NCI-H748 (cell line): ENCODE measurements around the gene SKAP2.

Experiments used
- DNase-seq: peaks from one replicate; lab custom pipeline; 2025; ENCODE audit not compliant: unreplicated experiment; lab: John Stamatoyannopoulos, UW

SKAP2 gene

DNA sequence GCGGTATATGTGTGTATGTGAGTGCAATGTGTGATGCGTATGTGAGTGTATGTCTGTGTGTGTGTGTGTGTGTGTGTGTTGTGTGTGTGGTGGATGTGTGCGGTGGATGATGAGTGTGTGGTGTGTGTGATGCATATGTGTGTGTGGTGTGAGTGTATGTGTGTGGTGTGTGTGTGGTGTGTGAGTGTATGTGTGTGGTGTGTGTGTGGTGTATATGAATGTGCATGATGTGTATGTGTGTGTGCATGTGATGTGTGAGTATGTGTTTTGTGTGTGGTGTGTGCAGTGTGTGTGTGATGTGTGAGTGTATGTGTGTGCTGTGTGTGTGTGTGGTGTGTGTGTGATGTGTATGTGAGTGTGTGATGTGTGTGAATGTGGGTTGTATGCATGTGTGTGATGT is 222.0 kb downstream of the SKAP2 start:
- DNase-seq: no peak

DNA sequence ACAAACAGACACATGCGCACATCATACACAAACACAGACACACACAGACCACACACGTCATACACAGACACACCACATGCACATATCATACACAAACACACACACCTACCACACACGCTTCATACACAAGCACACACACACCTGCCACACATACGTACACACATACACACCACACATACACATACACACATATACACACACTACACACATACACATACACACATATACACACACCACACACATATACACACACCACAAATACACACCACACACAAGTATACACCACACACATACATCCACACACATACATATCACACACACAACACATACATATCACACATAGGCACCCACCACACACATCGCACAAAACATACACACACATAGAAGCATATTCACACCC is 224.7 kb downstream of the SKAP2 start:
- no peak for DNase-seq

DNA sequence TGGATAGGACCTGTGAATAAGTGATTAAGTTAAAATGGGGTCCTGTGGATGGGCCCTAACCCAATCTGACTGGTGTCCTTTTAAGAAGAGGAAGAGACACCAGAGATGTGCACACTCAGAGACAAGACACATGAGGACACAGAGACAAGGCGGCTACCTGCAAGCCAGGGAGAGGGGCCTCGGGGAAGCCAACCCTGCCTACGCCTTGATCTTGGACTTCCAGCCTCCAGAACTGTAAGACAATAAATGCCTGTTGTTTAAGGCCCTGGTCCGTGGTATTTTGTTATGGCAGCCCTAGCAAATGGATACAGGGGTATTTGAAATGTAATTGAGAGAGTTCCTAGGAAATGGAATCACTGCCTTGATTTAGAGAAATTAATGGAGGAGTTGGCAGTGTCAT is 225.3 kb downstream of the SKAP2 start:
- no peak for DNase-seq

DNA sequence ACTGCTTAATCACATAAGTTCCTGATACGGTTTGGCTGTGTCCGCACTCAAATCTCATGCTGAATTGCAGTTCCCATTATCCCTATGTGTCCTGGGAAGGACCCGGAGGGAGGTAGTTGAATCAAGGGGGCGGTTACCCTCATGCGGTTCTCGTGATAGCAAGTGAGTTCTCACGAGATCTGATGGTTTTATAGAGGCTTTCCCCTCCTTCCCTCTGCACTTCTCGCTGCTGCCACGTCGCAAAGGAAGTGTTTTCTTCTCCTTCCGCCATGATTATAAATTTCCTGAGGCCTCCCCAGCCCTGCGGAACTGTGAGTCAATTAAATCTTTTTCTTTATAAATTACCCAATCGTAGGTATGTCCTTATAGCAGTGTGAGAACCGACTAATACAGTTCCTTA is 226.2 kb downstream of the SKAP2 start:
- no peak for DNase-seq

DNA sequence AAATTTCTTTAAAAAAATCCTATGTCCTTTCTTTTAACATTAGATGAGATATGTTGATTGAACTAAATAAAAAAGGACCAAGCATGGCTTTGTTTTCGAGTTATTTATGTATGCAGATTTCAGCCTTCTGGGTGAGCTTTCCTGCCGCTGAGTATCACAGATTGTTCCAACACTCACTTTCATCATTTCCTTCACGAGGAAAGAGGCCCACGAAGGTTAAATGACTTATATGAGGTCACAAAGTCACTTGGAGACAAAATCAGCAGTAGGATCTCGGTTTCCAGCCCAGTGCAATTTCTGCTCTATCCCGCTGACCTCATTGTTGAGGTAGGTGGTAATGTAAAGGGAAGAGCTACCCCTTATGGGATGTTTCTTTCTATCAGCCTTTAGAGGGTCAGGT is 226.8 kb downstream of the SKAP2 start:
- no peak for DNase-seq

DNA sequence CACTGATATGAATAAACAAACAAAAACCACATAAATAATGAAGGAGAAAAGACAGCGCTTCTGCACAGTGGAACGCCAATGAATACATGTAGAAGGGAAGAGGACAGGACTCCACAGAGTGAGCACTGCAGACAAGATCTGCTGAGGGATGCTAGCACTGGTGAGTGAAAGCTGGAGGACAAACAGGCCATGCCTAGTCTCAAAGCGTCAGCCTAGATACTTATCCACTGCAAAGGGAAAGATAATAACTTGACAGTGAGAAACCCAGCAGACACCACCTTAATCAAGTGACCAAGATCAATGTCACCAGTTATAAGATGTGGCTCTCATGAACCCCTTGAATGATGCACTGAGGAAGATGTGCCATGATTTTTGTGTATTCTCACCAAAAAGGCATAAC is 227.6 kb downstream of the SKAP2 start:
- DNase-seq: no peak

DNA sequence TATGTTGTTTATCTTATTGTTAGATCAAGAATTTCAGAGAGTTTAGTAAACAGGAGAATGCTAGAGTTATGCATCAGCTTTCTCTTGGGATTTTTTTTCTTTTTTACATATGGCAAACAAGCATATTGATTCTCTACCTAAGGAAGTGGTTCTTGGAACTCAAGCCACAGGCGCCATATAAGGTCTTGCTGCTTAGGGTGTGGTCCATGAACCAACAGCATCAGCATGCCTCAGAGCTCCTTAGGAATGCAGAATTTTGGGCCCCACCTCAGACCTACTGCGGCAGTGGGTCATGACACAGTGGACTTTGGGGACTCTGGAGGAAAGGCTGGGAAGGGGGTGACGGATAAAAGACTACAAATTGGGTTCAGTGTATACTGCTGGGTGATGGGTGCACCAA is 230.8 kb downstream of the SKAP2 start:
- no peak for DNase-seq

DNA sequence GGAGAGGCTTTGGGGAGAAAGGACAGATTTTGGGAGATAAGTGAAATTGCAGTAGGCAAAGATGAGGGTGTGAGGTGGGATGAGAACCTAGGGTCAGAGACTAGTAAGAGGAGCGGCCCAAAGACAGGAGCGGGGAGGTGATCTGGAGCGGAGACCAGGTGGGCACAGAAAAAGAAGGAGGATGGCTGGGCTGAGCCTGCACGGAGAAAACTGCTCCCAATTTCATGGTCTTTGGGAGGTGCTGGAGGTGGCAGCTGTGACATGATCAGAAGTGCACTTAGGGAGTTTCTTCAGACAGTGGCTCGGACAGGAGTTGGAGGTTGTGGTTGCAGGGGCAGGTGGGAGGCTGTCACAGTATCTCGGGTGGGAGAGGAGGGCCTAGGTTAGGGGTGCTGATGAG is 232.8 kb downstream of the SKAP2 start:
- DNase-seq: no peak

DNA sequence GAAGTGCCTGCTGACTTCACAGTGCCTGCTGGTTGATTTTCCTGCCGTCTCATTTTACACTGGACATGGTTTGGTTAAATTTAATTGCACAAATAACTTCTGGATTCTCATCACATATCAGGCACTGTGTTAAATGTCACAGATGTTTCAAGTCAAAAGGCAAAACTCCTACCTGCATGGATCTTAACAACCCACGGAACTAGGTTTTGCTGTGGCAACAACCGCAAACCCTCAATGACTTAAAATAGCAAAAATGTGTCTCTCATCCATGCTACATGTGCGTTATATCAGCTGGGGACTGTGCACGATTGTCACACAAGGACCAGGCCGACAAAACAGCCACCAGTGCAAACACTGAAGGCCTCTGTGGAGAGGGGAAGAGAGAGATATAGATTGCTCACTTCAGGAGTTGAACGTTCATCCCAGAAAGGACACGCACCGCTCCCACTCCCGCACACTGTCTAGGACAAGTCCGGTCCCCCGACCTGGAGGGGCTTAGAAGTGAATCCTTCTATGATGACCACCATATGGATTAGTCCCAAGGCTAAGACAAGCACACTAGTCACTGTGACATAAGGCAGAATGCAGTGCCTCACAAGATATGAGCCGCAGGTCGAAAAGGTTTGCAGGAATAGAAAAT is 233.3 kb downstream of the SKAP2 start:
- DNase-seq: no peak

DNA sequence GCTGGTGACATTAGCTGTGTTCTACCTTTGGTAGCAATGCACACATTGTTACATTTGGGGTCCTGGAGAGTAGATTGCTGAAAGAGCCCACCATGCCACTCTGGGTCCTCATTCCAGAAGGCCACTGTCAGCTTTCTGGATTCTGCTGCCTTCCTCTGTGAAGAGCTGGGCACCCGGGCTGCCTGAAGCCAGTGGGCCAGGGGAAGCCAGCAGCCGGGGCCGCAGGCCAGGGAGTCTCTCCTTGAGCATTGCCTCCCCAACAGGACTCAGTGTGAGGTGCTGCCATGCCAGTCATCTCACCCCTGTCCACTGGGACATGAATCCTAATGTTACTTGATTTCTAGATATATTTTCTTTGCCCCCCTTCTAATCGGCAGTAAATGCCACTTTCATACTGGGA is 234.0 kb downstream of the SKAP2 start:
- DNase-seq: no peak

DNA sequence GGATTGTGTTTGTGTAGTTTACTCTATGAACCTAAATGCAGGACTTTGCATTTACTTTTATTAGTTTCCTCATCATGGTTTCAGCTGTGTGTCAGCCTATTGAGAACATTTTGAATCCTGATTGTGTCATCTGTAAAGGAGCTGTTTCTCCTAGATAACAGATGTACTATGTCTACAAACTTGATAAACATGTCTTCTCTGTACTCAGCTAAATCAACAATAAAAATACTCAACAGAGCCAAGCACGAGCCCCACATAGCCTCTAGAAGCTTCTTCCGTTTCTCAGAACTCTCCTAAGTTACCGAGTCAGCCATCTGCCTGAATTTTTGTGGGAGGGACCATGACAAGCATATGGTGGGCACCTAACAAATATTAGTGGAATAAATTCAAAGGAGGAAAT is 234.7 kb downstream of the SKAP2 start:
- no peak for DNase-seq

DNA sequence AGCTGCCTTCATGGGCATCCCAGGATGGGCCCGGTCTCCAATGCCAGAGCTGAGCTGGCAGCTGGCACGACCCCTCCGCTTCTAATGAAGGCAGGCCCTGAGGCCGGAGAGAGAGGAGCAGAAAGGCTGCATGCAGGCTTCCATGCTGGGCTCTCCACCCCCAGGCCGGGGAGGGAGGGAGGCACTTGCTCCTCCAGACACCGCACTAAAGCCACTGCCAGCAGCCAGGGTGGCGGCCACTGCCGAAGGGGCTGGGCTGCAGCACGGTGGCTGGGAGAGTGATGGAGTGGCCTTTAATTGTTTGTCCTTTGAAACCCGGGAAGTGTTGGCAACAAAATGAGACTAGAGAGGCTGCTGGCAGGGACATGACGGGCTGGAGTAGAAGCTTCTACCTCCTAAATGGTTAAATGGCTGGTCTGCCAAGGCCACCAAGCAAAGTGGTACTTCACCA is 236.5 kb downstream of the SKAP2 start:
- peak; percentile 55 for DNase-seq

DNA sequence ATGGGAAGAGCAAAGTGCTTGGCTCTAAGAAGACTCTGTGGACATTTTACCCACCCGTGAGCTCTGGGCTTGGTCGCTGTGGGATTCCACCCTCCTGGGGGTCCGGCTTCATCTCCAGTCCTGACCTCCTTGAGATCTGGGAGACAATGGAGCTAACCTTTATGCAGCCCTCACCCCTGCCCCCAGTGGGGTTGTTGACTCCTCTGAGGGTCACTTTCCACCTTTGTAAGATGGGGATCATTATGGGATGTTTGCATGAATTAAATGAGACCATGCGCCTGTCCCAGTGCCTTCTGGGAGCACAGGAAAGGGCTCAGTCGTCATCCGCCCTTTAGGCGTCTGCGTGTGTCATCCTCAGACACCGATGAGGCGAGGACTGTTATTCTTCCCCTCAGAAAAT is 237.2 kb downstream of the SKAP2 start:
- DNase-seq: no peak

DNA sequence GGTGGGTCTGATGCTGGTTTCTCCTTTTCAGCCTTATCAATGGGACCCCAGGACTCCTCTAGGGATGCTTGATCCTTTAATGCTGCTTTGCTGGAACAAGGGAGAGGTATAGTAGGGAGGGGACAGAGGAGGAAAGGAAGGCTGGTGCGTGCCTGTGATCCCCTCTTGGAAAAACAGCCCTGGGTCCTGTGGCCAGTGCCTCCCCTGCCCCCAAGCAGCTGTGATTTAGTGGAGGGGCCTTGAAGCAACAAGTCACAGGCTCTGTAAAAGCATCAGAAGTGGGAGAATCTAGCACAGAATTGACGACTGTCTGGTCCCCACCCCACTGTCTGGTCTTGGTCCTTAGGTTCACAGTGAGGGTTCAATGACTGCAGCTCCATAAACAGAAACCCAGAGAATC is 237.7 kb downstream of the SKAP2 start:
- no peak for DNase-seq

DNA sequence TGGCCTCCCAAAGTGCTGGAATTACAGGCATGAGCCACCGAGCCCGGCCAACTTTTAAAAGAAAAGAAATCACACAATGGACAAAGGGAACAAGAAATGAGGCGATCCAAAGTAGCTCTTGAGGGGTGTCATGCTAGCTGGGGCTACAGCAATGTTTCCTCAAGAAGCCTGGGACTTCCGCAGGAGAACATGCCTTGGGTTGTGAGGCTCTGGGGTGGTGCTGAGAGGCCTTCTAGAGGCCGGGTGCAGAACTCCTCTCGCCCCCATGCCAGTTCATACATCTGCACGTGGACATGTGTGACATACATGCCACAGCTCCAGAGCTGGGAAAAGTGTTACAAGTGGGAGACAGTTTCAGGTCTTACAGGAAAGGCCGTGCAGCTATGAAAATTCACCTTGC is 238.2 kb downstream of the SKAP2 start:
- no peak for DNase-seq

DNA sequence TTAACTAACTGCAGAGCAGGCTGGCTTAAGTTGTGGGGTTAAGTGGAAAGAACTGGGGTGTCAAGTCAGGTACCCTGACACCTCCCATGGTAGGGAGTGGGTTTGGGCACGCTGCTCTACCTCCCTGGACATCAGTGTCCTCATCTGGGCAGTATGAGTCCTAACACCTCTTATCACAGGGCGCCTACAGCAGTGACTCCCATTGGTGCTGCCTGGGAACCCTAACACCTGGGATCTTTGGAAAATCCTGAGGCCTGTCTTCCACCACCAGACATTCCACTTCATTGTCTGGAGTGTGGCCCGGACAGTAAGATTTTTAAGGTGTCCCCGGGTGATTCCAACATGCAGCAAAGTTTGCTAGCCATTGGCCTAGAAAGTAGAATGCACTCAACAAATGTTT is 239.1 kb downstream of the SKAP2 start:
- DNase-seq: no peak

DNA sequence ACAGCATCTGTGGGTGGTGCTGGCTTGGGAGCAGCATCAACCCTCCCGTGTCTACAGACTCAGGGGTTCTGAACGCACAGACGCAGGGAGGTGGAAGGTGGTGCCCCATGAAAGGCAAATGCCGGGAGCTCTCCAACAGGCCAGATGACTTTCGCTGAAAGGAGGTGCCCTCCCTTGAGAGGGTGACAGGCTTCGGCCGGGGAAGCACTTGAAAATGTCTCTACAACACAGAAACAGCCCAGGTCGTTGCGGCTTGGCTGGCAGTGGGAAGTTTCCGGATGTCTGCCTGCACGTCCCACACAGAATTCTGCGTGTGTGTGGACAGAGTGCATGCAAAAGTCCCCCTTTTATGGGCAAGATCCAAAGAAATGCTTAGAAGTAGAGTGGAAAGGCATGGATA is 239.6 kb downstream of the SKAP2 start:
- DNase-seq: no peak

DNA sequence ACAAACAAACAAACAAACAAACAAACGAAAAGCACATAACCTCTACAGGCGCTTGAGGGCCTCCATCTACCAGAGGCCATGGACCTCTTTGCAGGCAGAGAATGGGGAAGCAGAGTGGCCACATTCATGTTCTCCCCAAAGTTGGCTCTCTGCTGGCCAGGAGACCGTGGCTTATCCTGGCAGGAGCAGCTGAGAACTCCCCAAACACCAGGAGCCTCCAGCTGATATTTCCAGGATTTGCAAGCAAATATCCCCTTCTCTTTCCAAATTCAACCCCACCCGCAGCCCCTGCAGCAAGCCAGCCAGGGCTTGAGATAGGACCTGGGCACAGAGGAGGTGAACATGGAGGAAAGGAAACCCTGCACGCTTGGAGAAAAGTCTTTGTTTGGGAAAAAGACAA is 240.0 kb downstream of the SKAP2 start:
- DNase-seq: no peak

DNA sequence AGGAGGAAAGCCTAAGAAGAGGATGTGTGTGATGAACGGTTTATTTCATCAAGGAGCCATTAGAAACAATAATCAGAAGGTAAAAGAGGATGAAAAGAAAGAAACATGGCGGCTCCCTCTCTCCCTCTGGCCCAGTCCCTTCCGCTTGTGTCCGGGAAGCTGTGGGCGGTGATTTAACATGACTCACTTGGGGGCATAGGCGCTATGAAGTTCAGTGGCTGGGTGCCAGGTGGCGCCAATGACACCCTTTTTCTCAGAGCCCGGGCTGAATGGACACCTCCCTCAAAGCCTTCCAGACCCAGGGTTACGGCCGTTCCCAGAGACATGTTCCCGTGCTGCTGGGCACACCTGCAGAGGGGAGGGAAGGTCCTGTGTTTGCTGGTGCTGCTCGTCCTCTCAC is 244.0 kb downstream of the SKAP2 start:
- DNase-seq: peak; percentile 36

DNA sequence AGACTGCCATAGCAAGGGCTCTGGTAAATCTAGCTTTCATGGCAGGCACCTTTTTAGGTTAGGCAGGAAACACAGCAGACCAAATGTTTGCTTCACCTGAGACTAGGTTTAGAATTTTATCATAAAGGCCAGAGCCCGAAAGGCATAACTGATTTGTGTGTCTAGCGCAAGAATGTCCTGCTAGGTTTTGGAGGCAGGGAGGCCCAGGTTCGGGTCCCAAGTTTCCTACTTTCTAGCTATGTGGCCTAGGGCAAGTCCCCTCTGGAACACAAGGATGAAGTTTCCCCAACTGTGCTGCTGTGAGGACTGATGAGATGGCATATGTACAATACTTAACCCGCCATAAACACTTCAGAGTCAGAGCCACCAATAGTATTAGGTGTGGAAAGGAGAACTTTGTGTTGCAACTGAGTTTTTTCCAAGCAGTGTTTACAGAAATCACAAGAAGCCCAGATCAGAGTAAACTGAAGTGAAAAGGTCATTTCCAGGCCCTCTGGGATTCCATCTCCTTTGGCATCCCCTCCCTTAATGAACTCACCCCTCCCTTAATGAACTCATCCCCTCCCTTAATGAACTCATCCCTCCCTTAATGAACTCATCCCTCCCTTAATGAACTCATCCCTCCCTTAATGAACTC is 244.9 kb downstream of the SKAP2 start:
- DNase-seq: no peak

DNA sequence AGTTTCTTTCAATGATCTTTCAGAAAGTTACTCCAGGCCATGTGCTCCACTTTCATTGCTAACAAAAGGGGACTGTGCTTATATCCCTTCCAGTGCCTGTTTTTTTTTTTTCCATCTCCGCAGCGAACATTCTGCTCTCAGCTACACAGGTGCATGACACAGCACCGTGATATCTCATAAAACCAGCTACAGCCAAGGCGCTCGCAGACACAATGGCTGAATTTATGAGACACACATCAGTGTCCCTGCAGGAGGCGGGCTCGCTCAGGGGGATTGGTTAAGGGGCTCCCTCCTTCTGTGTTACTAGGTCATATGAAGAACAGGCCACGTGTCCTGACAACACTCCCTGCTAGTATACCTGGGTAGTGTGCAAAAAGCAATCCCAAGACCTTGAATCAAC is 245.5 kb downstream of the SKAP2 start:
- DNase-seq: peak; percentile 37

DNA sequence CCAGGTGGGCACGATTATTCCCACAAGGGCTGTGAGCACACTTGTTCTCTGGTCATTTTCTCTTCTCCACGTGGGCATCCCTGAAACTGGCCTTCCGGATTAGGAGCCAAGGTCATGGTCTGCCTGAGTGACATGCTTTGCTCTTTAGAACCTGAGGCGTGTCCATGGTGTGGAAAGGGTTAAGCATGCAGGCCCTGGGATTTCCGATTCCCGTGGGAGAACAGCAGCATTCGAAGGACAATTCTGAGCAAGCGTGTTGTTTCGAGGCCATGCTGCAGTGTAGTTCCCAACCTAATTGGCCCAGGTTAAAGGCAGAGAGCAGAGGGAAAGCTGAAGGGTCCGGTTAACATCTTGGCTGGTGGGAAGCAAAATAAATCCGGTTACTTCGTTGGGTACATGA is 245.9 kb downstream of the SKAP2 start:
- DNase-seq: no peak
